Measurements from ENCODE around the gene SFSWAP.

DNA sequence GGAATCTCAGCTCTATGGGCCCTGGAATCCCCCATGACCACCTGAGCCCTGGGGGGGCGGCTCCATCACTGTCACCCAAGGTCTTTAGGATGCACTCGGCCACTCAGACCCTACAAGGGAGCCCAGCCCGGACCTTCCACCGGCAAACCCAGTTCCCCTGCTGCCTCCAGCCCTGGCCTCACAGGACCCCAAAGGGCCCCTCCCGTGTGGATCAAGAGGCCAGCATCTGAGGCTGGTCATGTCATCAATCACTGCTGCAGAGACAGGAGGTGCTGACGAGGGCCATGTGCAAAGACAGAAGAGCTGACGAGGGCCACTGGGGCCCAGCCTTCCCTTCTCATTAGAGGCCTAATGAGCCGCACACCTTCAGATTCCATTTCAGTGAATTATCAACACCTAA lies 39.0 kb upstream of the SFSWAP start:
- TF ChIP-seq EP300 (IDR thresholded peaks at IDR 0.05): no peak
- no peak for TF ChIP-seq POLR2AphosphoS5 (IDR thresholded peaks at IDR 0.05)
- TF ChIP-seq, protein P1, sequence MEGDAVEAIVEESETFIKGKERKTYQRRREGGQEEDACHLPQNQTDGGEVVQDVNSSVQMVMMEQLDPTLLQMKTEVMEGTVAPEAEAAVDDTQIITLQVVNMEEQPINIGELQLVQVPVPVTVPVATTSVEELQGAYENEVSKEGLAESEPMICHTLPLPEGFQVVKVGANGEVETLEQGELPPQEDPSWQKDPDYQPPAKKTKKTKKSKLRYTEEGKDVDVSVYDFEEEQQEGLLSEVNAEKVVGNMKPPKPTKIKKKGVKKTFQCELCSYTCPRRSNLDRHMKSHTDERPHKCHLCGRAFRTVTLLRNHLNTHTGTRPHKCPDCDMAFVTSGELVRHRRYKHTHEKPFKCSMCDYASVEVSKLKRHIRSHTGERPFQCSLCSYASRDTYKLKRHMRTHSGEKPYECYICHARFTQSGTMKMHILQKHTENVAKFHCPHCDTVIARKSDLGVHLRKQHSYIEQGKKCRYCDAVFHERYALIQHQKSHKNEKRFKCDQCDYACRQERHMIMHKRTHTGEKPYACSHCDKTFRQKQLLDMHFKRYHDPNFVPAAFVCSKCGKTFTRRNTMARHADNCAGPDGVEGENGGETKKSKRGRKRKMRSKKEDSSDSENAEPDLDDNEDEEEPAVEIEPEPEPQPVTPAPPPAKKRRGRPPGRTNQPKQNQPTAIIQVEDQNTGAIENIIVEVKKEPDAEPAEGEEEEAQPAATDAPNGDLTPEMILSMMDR (IDR thresholded peaks at IDR 0.05): no peak
- no peak for TF ChIP-seq POLR2A (IDR thresholded peaks at IDR 0.05)

All from stomach (tissue), 4 donors.